H9 (cell line): ENCODE results near the gene KIF21A. TPM values are rescaled to one million over a fixed set of nuclear protein-coding genes. Genes with fewer than 3 reads are reported as not detected.

Source experiments
- DNase-seq: peaks from one replicate; pipeline ENCODE4 v3.0.0-alpha.2; 2017
- H2AFZ ChIP-seq: one replicate; pipeline ENCODE4 v1.6.1; 2013; ENCODE audit warnings: mild to moderate bottlenecking, low read length, control low read depth, moderate library complexity
- H2AK5ac ChIP-seq: 2 replicates; pipeline ENCODE4 v1.6.1; 2013; ENCODE audit warnings: low read length, control low read depth, mixed read lengths; ENCODE audit not compliant: insufficient read length
- H2BK120ac ChIP-seq: one replicate; pipeline ENCODE4 v1.6.1; 2013; ENCODE audit warnings: low read depth, mild to moderate bottlenecking, low read length, control low read depth, inconsistent platforms; ENCODE audit not compliant: poor library complexity, severe bottlenecking
- H2BK12ac ChIP-seq: 2 replicates; pipeline ENCODE4 v1.6.1; 2013; ENCODE audit warnings: low read length, control low read depth, mixed read lengths, low read depth; ENCODE audit not compliant: insufficient read length
- H2BK15ac ChIP-seq: 2 replicates; pipeline ENCODE4 v1.6.1; 2013; ENCODE audit warnings: low read depth, low read length, control low read depth
- H2BK20ac ChIP-seq: one replicate; pipeline ENCODE4 v1.6.1; 2013; ENCODE audit warnings: low read depth, mild to moderate bottlenecking, low read length, control low read depth, inconsistent platforms; ENCODE audit not compliant: poor library complexity, severe bottlenecking
- H2BK5ac ChIP-seq: 2 replicates; pipeline ENCODE4 v1.6.1; 2013; ENCODE audit warnings: low read length, control low read depth, mixed read lengths; ENCODE audit not compliant: insufficient read length
- H3K14ac ChIP-seq: 2 replicates; pipeline ENCODE4 v1.6.1; 2013; ENCODE audit warnings: low read length, control low read depth; ENCODE audit not compliant: insufficient read depth
- H3K18ac ChIP-seq: 2 replicates; pipeline ENCODE4 v1.6.1; 2013; ENCODE audit warnings: low read depth, mild to moderate bottlenecking, mixed read lengths, low read length, control low read depth; ENCODE audit not compliant: insufficient read length
- H3K23ac ChIP-seq: 2 replicates; pipeline ENCODE4 v1.6.1; 2013; ENCODE audit warnings: low read length, control low read depth, mixed read lengths, low read depth; ENCODE audit not compliant: insufficient read length
- H3K23me2 ChIP-seq: 2 replicates; pipeline ENCODE4 v1.6.1; 2013; ENCODE audit warnings: low read depth, mild to moderate bottlenecking, mixed read lengths, low read length, control low read depth; ENCODE audit not compliant: insufficient read length, poor library complexity, severe bottlenecking
- H3K27ac ChIP-seq: 2 replicates; pipeline ENCODE4 v1.5.1; 2013; ENCODE audit warnings: low read length, control low read depth, mixed read lengths, low read depth; ENCODE audit not compliant: insufficient read length
- H3K27me3 ChIP-seq: 2 replicates; pipeline ENCODE4 v1.6.1; 2013; ENCODE audit warnings: low read length, control low read depth, inconsistent platforms; ENCODE audit not compliant: insufficient read depth
- H3K4ac ChIP-seq: 2 replicates; pipeline ENCODE4 v1.6.1; 2013; ENCODE audit warnings: low read depth, mild to moderate bottlenecking, control low read depth, inconsistent platforms, low read length, moderate library complexity
- H3K4me1 ChIP-seq: 2 replicates; pipeline ENCODE4 v1.6.1; 2013; ENCODE audit warnings: low read length, control low read depth, inconsistent platforms; ENCODE audit not compliant: insufficient read depth
- H3K4me2 ChIP-seq: 2 replicates; pipeline ENCODE4 v1.6.1; 2013; ENCODE audit warnings: low read length, control low read depth, mixed read lengths; ENCODE audit not compliant: insufficient read length, insufficient read depth
- H3K56ac ChIP-seq: 2 replicates; pipeline ENCODE4 v1.6.1; 2013; ENCODE audit warnings: low read depth, mild to moderate bottlenecking, mixed read lengths, low read length, control low read depth; ENCODE audit not compliant: insufficient read length
- H3K79me1 ChIP-seq: 2 replicates; pipeline ENCODE4 v1.6.1; 2013; ENCODE audit warnings: low read depth, mild to moderate bottlenecking, moderate library complexity, low read length, control low read depth, inconsistent platforms; ENCODE audit not compliant: insufficient read depth, poor library complexity, severe bottlenecking
- H3K79me2 ChIP-seq: 2 replicates; pipeline ENCODE4 v1.6.1; 2013; ENCODE audit warnings: low read length, control low read depth, inconsistent platforms; ENCODE audit not compliant: insufficient read depth
- H3K9ac ChIP-seq: 2 replicates; pipeline ENCODE4 v1.6.1; 2013; ENCODE audit warnings: low read length, control low read depth, mixed read lengths; ENCODE audit not compliant: insufficient read length; ENCODE audit errors: extremely low read depth
- H3K9me3 ChIP-seq: one replicate; pipeline ENCODE4 v1.6.1; 2013; ENCODE audit warnings: low read depth, low read length, inconsistent platforms; ENCODE audit not compliant: control insufficient read depth
- H3T11ph ChIP-seq: one replicate; pipeline ENCODE4 v1.6.1; 2013; ENCODE audit warnings: mild to moderate bottlenecking, low read length, control low read depth, inconsistent platforms
- H4K20me1 ChIP-seq: one replicate; pipeline ENCODE4 v1.6.1; 2013; ENCODE audit not compliant: control insufficient read depth, insufficient read length, insufficient read depth
- H4K5ac ChIP-seq: 2 replicates; pipeline ENCODE4 v1.6.1; 2013; ENCODE audit warnings: low read depth, mild to moderate bottlenecking, mixed read lengths, low read length, control low read depth; ENCODE audit not compliant: insufficient read length
- H4K8ac ChIP-seq: replicated peaks from 2 replicates; pipeline ENCODE4 v1.6.1; 2013; ENCODE audit warnings: low read length, control low read depth, mixed read lengths, low read depth; ENCODE audit not compliant: insufficient read length
- H4K91ac ChIP-seq: 2 replicates; pipeline ENCODE4 v1.6.1; 2013; ENCODE audit warnings: low read depth, mild to moderate bottlenecking, moderate library complexity, mixed read lengths, low read length, control low read depth; ENCODE audit not compliant: insufficient read length
- H3K27ac Mint-ChIP-seq, 3 experiments: 2 replicates in 2 of 3; 3 replicates in 1 of 3; pipeline ENCODE4 v1.8.0; 2020 to 2021; ENCODE audit warnings: mixed read lengths in 3 of 3, mild to moderate bottlenecking in 1 of 3, moderate library complexity in 1 of 3
- H3K27me3 Mint-ChIP-seq: 2 replicates; pipeline ENCODE4 v1.8.0; 2021; ENCODE audit warnings: low read depth, mild to moderate bottlenecking, moderate library complexity, mixed read lengths
- H3K36me3 Mint-ChIP-seq, 3 experiments: 2 replicates in 2 of 3; 3 replicates in 1 of 3; pipeline ENCODE4 v1.8.0; 2020 to 2021; ENCODE audit warnings: low read depth in 3 of 3, mixed read lengths in 3 of 3; ENCODE audit not compliant: insufficient read depth in 1 of 3
- H3K4me1 Mint-ChIP-seq, 2 experiments: 2 replicates each; pipeline ENCODE4 v1.8.0; 2020; ENCODE audit warnings: mixed read lengths in 2 of 2
- H3K4me3 Mint-ChIP-seq, 2 experiments: 2 replicates in 1 of 2; 3 replicates in 1 of 2; pipeline ENCODE4 v1.8.0; 2020 to 2021; ENCODE audit warnings: mild to moderate bottlenecking in 2 of 2, mixed read lengths in 2 of 2, moderate library complexity in 1 of 2
- H3K9me3 Mint-ChIP-seq, 2 experiments: 2 replicates in 1 of 2; 3 replicates in 1 of 2; pipeline ENCODE4 v1.8.0; 2020; ENCODE audit warnings: mild to moderate bottlenecking in 2 of 2, mixed read lengths in 2 of 2, moderate library complexity in 1 of 2
- WGBS: extraction: QIAGEN DNeasy Blood & Tissue Kit; methylation state at CpG from one replicate; pipeline ENCODE4 v1.1.7; 2013; ENCODE audit warnings: missing lambda C conversion rate, low lambda C conversion rate, mixed read lengths; ENCODE audit not compliant: insufficient read length; ENCODE audit errors: extremely low coverage; 5-methylcytosine and 5-hydroxymethylcytosine counted together
- total RNA-seq: library from RNA; stranded (reverse); gene quantifications from 2 replicates; pipeline ENCODE4 v1.2.1, GENCODE V29; 2021
- TF ChIP-seq, protein P1 (sequence below): fragments of 200-600 bp; sonication (generic); conservative IDR thresholded peaks from 3 replicates; pipeline ENCODE4 v1.8.0; 2021; ENCODE audit warnings: antibody characterized with exemption, mild to moderate bottlenecking

The KIF21A gene
- total RNA-seq, 1 experiment from 2014 or later = 17.2 TPM

DNA sequence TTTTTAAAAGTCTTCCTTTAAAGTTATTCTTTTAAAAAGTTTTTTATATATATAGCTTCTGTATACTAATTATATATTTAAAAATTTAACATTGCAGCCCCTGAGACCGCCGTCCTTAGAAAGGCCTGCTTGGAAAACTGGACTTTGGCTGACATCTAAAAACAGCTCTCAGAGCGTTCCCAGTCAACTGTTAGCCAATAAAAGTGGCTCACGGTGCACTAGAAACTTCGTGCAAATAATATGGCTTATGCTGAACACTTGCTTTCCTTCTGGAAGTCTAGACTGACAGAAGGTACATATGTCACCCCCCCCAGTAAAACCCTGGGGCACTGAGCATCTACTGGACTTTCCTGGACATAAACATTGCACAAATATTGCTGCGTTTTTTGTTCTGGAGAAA lies 115.0 kb downstream of the KIF21A start:
- Histone ChIP-seq H3K79me1 (no peaks in the 10 kb centered on the region), H3K9ac (no peak overlapping the region), H2AK5ac (no peak overlapping the region), H3K23me2 (no peaks in the 10 kb centered on the region), H2BK20ac (no peak overlapping the region), H3K9me3 (no peaks in the 10 kb centered on the region), H4K5ac (no peak overlapping the region), H3K14ac (no peak overlapping the region), H4K8ac (no peak overlapping the region), H2BK5ac (no peak overlapping the region), H2BK120ac (no peak overlapping the region), H4K91ac (no peak overlapping the region), H3K23ac (no peak overlapping the region), H2BK12ac (no peak overlapping the region), H3K56ac (no peak overlapping the region), H3K27me3 (no peaks in the 10 kb centered on the region), H3T11ph (no peak overlapping the region), H4K20me1 (no peaks in the 10 kb centered on the region), H2AFZ (no peak overlapping the region), H3K27ac (no peak overlapping the region), H3K4me2 (no peak overlapping the region), H3K4me1 (no peaks in the 10 kb centered on the region), H2BK15ac (no peak overlapping the region), H3K18ac (no peak overlapping the region), H3K4ac (no peak overlapping the region), H3K79me2 (no peaks in the 10 kb centered on the region)
- H3K4me3 Mint-ChIP-seq = no peak overlapping the region
- no CpG with 5 or more reads among the region's 6 CpGs for WGBS
- H3K27ac Mint-ChIP-seq = no peak overlapping the region
- no peaks in the 10 kb centered on the region for H3K9me3 Mint-ChIP-seq
- TF ChIP-seq, protein P1, sequence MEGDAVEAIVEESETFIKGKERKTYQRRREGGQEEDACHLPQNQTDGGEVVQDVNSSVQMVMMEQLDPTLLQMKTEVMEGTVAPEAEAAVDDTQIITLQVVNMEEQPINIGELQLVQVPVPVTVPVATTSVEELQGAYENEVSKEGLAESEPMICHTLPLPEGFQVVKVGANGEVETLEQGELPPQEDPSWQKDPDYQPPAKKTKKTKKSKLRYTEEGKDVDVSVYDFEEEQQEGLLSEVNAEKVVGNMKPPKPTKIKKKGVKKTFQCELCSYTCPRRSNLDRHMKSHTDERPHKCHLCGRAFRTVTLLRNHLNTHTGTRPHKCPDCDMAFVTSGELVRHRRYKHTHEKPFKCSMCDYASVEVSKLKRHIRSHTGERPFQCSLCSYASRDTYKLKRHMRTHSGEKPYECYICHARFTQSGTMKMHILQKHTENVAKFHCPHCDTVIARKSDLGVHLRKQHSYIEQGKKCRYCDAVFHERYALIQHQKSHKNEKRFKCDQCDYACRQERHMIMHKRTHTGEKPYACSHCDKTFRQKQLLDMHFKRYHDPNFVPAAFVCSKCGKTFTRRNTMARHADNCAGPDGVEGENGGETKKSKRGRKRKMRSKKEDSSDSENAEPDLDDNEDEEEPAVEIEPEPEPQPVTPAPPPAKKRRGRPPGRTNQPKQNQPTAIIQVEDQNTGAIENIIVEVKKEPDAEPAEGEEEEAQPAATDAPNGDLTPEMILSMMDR = no peak
- DNase-seq = no peak
- no peaks in the 10 kb centered on the region for H3K4me1 Mint-ChIP-seq
- H3K36me3 Mint-ChIP-seq = peaks cover 9 to 18% (median 17%) of the 10 kb centered on the region in 3 experiments
- H3K27me3 Mint-ChIP-seq = no peaks in the 10 kb centered on the region
